ENCODE results near the gene SNRPD3.

DNA sequence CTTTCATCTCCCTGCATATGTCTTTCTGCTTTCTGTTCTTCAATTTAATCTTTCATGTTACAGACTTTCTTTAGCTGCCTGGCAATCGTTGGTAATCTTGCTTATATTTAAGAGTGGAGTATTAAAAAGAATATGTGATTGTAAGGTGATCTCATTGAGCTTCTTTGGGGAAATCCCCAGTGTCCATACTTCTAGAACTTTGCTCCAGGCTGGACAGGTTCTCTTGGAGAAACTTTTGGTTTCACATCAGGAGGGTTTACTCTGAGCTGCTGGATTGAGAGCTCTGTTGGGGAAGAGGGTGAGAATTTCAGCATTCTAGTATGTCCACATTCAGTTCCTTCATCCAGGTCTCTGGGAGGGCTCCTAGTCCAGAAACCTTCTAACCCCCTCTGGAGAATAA lies 21.0 kb downstream of the SNRPD3 start:
- TF ChIP-seq, protein P1, sequence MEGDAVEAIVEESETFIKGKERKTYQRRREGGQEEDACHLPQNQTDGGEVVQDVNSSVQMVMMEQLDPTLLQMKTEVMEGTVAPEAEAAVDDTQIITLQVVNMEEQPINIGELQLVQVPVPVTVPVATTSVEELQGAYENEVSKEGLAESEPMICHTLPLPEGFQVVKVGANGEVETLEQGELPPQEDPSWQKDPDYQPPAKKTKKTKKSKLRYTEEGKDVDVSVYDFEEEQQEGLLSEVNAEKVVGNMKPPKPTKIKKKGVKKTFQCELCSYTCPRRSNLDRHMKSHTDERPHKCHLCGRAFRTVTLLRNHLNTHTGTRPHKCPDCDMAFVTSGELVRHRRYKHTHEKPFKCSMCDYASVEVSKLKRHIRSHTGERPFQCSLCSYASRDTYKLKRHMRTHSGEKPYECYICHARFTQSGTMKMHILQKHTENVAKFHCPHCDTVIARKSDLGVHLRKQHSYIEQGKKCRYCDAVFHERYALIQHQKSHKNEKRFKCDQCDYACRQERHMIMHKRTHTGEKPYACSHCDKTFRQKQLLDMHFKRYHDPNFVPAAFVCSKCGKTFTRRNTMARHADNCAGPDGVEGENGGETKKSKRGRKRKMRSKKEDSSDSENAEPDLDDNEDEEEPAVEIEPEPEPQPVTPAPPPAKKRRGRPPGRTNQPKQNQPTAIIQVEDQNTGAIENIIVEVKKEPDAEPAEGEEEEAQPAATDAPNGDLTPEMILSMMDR (IDR thresholded peaks at IDR 0.05), result no peak
- no peak for TF ChIP-seq ZFX (IDR thresholded peaks at IDR 0.05; ENCODE audit: borderline replicate concordance)

Data from 22Rv1 (cell line).